Activated CD4-positive, alpha-beta memory T cell treated with anti-CD3 and anti-CD28 coated beads for 36 hours (primary cell): Measurements from ENCODE around the gene BUB3. TPM values are rescaled to one million over a fixed set of nuclear protein-coding genes. Genes with fewer than 3 reads are reported as not detected.

Source experiments
- CTCF ChIA-PET: fragments of 350-600 bp; sonication (Branson Sonifier 250); formaldehyde crosslinking; loops from one replicate; lab custom pipeline; 2021; ENCODE audit warnings: antibody characterized with exemption, inconsistent platforms; lab: Charles Lee
- POLR2A ChIA-PET: fragments of 350-600 bp; sonication (Branson Sonifier 250); formaldehyde crosslinking; loops from one replicate; lab custom pipeline; 2021; ENCODE audit warnings: antibody characterized with exemption; lab: Charles Lee
- DNase-seq: peaks from one replicate; pipeline ENCODE4 v3.0.0-alpha.2; 2020
- H3K27ac Mint-ChIP-seq: one replicate; pipeline ENCODE4 v1.8.0; 2021; ENCODE audit warnings: mixed read lengths
- H3K27me3 Mint-ChIP-seq: one replicate; pipeline ENCODE4 v1.8.0; 2021; ENCODE audit warnings: mixed read lengths
- H3K36me3 Mint-ChIP-seq: one replicate; pipeline ENCODE4 v1.8.0; 2021; ENCODE audit warnings: mixed read lengths
- H3K4me1 Mint-ChIP-seq: one replicate; pipeline ENCODE4 v1.8.0; 2021; ENCODE audit warnings: low read depth, mixed read lengths
- H3K4me3 Mint-ChIP-seq: one replicate; pipeline ENCODE4 v1.8.0; 2021; ENCODE audit warnings: mild to moderate bottlenecking, mixed read lengths
- H3K9me3 Mint-ChIP-seq: one replicate; pipeline ENCODE4 v1.8.0; 2021; ENCODE audit warnings: mixed read lengths
- intact Hi-C: fragments of 100-400 bp; cut with micrococcal nuclease; formaldehyde crosslinking; loops from one replicate; pipeline ENCODE4 v1.15.1; 2023
- total RNA-seq, 2 experiments: library from RNA; stranded (reverse); gene quantifications; one replicate each; pipeline ENCODE4 v1.2.3, GENCODE V29; 2021

Gene BUB3
- total RNA-seq, 2 experiments from 2014 or later = 259 to 265 TPM

DNA sequence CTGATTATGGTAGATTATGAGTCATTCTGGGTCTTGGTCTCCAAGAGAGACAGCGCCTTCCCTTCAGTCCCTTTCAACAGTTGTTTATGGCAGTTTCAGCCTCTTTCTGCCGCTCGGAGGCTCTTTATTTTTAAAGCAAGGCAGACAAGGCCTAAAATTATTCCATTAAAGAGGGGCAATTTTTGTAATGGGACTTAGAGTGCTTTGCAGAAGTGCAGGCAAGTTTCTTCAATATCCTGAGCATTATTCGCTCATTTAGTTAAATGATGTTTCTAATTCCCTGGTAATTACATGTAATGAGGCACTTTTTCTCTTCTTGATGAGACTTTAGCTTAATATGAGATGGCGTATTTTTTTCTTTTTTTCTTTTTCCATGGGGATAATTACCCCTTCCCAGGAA, 33.6 kb downstream of the BUB3 start:
- Mint-ChIP-seq H3K27ac (no peak overlapping the region), H3K27me3 (no peaks in the 10 kb centered on the region)

DNA sequence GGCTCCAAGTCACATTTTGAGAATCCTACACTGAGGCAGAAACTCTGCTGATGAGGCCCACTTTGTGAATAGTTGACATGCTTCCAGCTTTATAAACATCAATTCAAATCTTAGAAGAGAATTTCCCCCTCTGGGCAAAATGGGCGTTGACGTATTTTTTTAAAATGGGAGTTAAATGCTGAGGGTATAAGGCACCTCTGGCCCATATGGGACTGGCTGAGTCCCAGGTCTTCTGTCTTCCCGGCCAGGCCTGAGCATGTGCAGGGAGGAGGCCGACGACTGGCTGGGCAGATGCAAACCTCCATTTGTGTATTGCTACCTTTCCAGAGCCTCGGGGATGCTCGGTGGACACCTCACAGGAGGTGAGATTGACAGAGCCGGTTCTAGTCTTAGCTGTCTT, 37.7 kb downstream of the BUB3 start:
- H3K4me1 Mint-ChIP-seq = no peaks in the 10 kb centered on the region
- no peak overlapping the region for H3K27ac Mint-ChIP-seq
- H3K36me3 Mint-ChIP-seq = peaks cover 34% of the 10 kb centered on the region
- POLR2A ChIA-PET = no interaction called here
- H3K4me3 Mint-ChIP-seq = no peak overlapping the region
- H3K9me3 Mint-ChIP-seq = no peaks in the 10 kb centered on the region
- H3K27me3 Mint-ChIP-seq = no peaks in the 10 kb centered on the region
- CTCF ChIA-PET = no interaction called here
- DNase-seq = no peak
- intact Hi-C loops = no loop called here

More for the DNA sequence above, 33.6 kb downstream of the BUB3 start:
- Mint-ChIP-seq H3K36me3 (peaks cover 64% of the 10 kb centered on the region), H3K4me1 (no peaks in the 10 kb centered on the region), H3K9me3 (peaks cover 27% of the 10 kb centered on the region), H3K4me3 (no peak overlapping the region)
- CTCF ChIA-PET = no interaction called here
- intact Hi-C loops = no loop called here
- POLR2A ChIA-PET = no interaction called here
- DNase-seq = no peak

DNA sequence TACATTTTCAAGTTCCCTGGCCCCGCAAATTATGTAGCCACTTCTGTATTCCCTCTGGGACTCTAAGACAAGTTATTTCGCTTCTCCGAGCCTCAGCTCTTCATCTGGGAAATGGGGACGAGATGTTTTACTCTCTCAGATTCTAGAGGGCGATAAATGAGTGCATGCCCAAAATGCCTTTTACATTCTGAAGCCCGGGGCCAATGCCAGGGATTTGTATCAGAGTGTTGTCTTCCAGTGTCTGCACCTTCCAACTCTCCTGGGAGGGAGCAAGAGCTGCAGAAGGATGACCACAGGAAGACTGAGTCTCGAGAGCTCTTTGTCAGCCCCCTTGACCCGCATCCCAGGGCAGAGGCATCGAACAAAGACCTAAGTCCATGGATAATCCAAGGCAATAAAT, 39.9 kb downstream of the BUB3 start:
- intact Hi-C loops = no loop called here
- no peak overlapping the region for H3K4me3 Mint-ChIP-seq
- no peaks in the 10 kb centered on the region for H3K27me3 Mint-ChIP-seq
- POLR2A ChIA-PET = no interaction called here
- CTCF ChIA-PET = interaction anchor here (0.5 kb wide), 1 partner anchor 687 kb away, joined by 3 read pairs; no protein-coding TSS in a partner anchor
- H3K9me3 Mint-ChIP-seq = no peaks in the 10 kb centered on the region
- peaks cover 22% of the 10 kb centered on the region for H3K36me3 Mint-ChIP-seq
- no peak overlapping the region for H3K27ac Mint-ChIP-seq
- H3K4me1 Mint-ChIP-seq = no peaks in the 10 kb centered on the region
- no peak for DNase-seq

DNA sequence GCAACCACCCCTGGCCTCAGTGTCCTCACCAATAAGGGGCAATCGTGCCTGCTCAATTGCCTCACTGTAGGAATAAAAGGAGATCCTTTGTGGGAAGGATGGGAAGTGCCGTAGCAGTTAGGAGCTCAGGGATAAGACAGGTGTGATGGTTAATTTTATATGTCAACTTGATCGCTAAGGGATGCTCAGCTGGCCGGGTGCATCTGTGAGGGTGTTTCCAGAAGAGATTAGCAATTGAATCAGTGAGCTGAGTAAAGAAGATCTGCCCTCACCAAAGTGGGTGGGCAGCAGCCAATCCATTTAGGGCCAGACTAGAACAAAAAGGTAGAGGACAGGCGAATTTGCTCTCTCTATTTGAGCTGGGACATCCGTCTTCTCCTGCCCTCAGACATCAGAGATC, 46.3 kb downstream of the BUB3 start:
- DNase-seq = no peak
- Mint-ChIP-seq H3K27me3 (no peaks in the 10 kb centered on the region), H3K4me3 (no peak overlapping the region), H3K27ac (no peak overlapping the region), H3K9me3 (peaks cover 2% of the 10 kb centered on the region), H3K4me1 (peaks cover 2% of the 10 kb centered on the region), H3K36me3 (peaks cover 9% of the 10 kb centered on the region)
- intact Hi-C loops = no loop called here
- CTCF ChIA-PET = no interaction called here
- POLR2A ChIA-PET = interaction anchor here (1.1 kb wide), 1 partner anchor 11 kb away, joined by 3 read pairs; no protein-coding TSS in a partner anchor

DNA sequence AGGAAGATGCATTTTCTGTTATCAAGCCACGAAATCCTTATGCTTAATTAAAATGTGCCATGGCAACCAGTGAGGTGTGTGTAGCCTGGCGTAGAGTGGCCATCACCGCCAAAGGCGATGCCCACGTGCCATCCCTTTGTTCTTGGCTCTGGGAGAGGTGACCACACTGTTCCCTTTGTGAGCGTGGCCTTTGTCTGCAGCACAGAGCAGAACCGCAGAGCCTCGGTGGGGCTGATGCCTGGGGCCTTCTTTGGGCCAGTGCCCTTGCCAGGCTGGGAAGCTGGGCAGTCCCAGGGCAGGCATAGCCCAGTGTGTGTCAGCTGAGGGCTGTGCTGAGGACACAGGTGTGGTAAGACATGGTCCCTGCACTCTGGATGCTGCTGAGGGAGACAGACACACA, 48.3 kb downstream of the BUB3 start:
- Mint-ChIP-seq H3K36me3 (peaks cover 12% of the 10 kb centered on the region), H3K9me3 (peaks cover 9% of the 10 kb centered on the region), H3K4me3 (no peak overlapping the region), H3K27ac (no peak overlapping the region), H3K4me1 (peaks cover 6% of the 10 kb centered on the region), H3K27me3 (no peaks in the 10 kb centered on the region)
- POLR2A ChIA-PET = no interaction called here
- DNase-seq = no peak
- intact Hi-C loops = no loop called here
- CTCF ChIA-PET = no interaction called here

DNA sequence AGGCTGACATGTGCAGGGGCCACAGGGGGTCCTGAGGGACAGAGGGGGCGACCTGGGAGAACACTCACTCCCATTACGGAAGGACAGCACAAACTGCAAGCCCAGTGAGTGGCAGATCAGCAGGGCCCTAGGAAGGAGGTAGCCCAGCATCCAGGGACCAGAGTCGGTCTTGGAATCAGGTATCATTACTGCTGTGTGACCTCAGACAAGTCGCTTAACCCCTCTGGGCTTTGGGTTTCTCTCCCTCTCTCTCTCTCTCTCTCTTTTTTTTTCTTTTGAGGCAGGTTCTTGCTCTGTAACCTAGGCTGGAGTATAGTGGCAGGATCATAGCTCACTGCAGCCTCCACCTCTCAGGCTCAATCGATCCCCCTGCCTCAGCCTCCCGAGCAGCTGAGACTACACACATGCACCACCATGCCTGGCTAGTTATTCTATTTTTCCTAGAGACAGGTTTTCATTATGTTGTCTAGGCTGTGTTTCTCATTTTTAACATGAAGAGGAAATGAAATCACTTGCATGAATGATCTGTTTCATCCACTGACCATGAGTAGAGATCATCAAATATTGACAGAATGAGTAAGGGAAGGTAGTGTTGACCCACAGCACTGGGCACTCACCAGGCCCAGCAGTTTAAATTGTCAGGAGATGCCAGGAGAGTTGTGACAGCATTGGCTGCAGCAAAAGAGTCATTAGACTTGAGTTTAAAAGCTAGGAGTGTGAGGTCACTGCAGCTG, 49.4 kb downstream of the BUB3 start:
- H3K27me3 Mint-ChIP-seq = no peaks in the 10 kb centered on the region
- H3K36me3 Mint-ChIP-seq = peaks cover 22% of the 10 kb centered on the region
- DNase-seq = no peak
- H3K9me3 Mint-ChIP-seq = peaks cover 19% of the 10 kb centered on the region
- H3K4me1 Mint-ChIP-seq = peaks cover 6% of the 10 kb centered on the region
- CTCF ChIA-PET = no interaction called here
- POLR2A ChIA-PET = no interaction called here
- intact Hi-C loops = no loop called here
- H3K4me3 Mint-ChIP-seq = no peak overlapping the region
- no peak overlapping the region for H3K27ac Mint-ChIP-seq

DNA sequence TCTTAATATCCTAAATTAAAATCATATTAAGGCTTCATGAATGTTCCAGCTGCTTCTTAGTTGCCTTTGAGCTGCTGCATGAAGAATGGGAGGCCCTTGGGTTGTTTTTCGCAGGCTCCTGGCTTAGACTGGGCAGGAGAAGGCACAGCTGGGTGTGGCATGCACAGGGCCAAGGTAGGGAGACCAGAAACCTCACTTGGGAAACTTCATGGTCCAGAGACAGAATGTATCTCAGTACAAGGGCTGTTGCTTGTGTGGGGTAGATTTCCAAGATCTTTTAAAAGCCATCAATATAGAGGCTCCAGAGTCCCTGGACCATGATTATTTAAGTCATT, 49.9 kb downstream of the BUB3 start:
- ChIA-PET POLR2A (no interaction called here), CTCF (no interaction called here)
- Mint-ChIP-seq H3K27ac (no peak overlapping the region), H3K36me3 (peaks cover 22% of the 10 kb centered on the region), H3K4me3 (no peak overlapping the region), H3K27me3 (no peaks in the 10 kb centered on the region), H3K4me1 (peaks cover 6% of the 10 kb centered on the region), H3K9me3 (peaks cover 20% of the 10 kb centered on the region)
- DNase-seq = no peak
- intact Hi-C loops = no loop called here

DNA sequence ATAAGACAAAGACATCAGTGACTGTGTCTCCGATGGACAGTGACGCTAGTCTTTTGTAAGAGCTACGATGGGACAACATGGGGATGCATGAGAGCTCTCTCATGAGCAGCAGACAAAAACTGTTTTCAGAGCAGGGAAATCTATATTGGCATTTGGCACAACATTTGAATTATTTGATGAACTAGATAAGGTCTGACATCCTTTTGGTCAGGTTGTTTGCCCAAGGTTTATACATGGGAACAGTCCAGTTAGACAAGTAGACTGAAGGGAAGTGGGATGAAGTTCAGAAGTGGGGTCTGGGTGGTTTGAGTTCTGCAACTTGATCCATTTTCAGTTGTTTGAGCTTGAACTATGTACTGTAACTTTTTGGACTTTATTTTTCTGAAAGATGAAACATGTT, 50.8 kb downstream of the BUB3 start:
- Mint-ChIP-seq H3K4me3 (no peak overlapping the region), H3K27ac (no peak overlapping the region), H3K27me3 (no peaks in the 10 kb centered on the region), H3K9me3 (peaks cover 20% of the 10 kb centered on the region), H3K36me3 (peaks cover 29% of the 10 kb centered on the region), H3K4me1 (peaks cover 6% of the 10 kb centered on the region)
- POLR2A ChIA-PET = no interaction called here
- no peak for DNase-seq
- CTCF ChIA-PET = no interaction called here
- intact Hi-C loops = no loop called here

DNA sequence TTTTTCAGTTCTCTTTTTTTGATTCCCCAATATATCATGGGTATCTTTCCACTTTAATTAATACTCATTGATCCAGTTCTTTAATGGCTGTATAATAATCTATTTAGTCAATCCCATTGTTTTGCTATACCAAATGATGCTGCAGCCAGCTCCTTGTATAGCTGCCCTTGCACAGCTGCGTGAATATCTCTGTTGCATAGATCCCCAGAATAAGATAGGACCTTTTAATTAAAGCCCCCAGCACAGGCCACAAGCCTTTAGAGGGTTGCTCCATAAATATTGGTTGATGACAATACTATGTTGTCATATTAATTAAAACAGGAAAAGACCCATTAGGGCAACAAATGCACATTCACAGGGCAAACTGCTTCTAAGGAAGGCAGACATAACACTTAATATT, 57.9 kb downstream of the BUB3 start:
- Mint-ChIP-seq H3K36me3 (peaks cover 33% of the 10 kb centered on the region), H3K9me3 (peaks cover 22% of the 10 kb centered on the region), H3K4me3 (no peak overlapping the region), H3K27me3 (no peaks in the 10 kb centered on the region), H3K4me1 (no peaks in the 10 kb centered on the region), H3K27ac (no peak overlapping the region)
- intact Hi-C loops = no loop called here
- no peak for DNase-seq
- POLR2A ChIA-PET = no interaction called here
- CTCF ChIA-PET = no interaction called here

DNA sequence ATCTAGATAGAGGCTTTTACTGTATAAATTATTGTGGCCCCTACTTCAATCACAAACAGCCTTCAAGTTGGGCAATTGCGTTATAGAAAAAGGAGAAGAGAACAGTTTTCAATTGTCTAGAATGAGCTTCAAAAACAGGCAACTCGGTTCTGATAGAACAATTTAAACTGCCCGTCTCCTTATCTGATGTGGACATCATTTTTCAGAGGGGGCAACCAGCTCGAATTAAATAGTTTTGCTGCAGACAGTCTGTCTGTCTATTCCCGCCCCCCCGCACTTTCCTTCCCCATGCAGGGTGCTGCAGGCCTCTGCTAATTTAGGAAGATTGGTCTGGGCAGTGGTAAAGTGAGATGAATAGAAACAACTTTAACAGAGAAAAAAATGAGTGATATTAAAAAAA, 58.4 kb downstream of the BUB3 start:
- no peak for DNase-seq
- POLR2A ChIA-PET = no interaction called here
- H3K4me3 Mint-ChIP-seq = no peak overlapping the region
- H3K4me1 Mint-ChIP-seq = no peaks in the 10 kb centered on the region
- no peak overlapping the region for H3K27ac Mint-ChIP-seq
- H3K27me3 Mint-ChIP-seq = no peaks in the 10 kb centered on the region
- intact Hi-C loops = no loop called here
- H3K9me3 Mint-ChIP-seq = peaks cover 19% of the 10 kb centered on the region
- peaks cover 32% of the 10 kb centered on the region for H3K36me3 Mint-ChIP-seq
- CTCF ChIA-PET = no interaction called here

DNA sequence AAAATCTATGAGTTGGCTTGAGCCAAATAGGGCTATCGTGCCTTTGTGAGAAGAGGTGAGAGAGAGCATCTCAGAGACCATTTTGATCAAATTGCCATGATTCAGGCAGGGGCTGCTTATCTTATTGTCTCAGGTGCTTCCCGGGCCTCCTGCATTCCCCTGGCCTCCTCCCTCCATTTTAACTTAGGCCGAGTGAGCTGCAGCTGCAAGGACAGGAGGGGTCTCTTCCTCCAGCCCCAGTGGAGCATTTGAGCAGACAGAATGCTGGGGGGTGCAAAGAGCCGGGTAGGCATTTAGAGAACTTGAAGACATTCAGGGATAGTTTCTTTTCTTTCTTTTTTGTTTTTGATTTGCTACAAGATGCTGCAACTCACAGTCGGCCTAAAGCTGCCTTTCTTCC, 59.0 kb downstream of the BUB3 start:
- H3K9me3 Mint-ChIP-seq = peaks cover 14% of the 10 kb centered on the region
- no peaks in the 10 kb centered on the region for H3K27me3 Mint-ChIP-seq
- peaks cover 26% of the 10 kb centered on the region for H3K36me3 Mint-ChIP-seq
- CTCF ChIA-PET = no interaction called here
- intact Hi-C loops = no loop called here
- no peak overlapping the region for H3K4me3 Mint-ChIP-seq
- POLR2A ChIA-PET = no interaction called here
- H3K4me1 Mint-ChIP-seq = no peaks in the 10 kb centered on the region
- DNase-seq = no peak
- no peak overlapping the region for H3K27ac Mint-ChIP-seq
